KG1 (cell line): ENCODE data around the gene TNS1.

Experiments
- DNase-seq: peaks from one replicate; lab custom pipeline; 2025; lab: John Stamatoyannopoulos, UW

Gene TNS1

DNA sequence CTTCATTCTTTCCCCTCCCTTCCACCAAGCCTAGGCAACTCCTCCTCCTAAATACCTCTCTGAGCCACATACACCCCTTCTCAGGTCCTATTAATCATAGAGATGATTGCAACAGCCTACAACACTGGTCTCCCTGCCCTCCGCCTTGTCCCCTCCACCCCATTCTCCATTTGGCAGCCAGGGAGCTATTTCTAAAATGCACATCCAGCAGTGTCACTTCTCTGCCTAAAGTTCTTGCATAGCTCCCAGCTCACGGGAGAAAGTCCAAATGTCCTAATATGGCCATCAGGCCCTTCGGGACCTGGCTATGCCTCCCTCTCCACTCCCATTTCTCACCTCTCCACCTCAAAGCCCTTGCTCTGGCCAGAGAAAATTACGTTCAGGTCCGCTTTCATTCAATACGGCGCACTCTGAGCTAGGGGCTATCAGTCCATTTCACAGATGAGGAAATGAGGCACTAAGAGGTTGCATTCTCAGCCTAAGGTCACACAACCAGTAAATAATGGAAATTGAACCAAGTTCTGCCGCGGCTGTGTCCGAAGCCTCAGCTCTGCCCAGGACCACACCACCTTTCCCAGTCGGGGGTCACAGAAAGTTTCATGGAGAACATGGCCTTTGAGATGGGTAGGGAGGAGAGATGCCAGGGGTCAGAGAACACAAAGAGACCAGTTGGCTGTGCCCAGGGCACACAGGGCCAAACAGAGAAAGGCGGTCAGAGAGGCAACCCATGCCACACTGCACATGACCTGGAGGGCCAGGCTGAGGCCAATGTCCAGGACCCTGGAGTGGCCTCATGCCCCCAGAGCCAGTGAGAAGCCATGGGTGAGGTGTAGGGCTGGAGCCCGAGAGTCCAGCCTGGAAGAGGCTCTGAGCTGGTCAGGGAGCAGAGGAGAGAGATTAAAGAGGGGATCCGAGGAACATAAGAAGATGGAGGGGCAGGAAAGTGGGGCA is 72.8 kb downstream of the TNS1 start:
- no peak for DNase-seq

GRCh38 chr2:217929272-217929671 is 73.5 kb downstream of the TNS1 start:
- no peak for DNase-seq

DNA sequence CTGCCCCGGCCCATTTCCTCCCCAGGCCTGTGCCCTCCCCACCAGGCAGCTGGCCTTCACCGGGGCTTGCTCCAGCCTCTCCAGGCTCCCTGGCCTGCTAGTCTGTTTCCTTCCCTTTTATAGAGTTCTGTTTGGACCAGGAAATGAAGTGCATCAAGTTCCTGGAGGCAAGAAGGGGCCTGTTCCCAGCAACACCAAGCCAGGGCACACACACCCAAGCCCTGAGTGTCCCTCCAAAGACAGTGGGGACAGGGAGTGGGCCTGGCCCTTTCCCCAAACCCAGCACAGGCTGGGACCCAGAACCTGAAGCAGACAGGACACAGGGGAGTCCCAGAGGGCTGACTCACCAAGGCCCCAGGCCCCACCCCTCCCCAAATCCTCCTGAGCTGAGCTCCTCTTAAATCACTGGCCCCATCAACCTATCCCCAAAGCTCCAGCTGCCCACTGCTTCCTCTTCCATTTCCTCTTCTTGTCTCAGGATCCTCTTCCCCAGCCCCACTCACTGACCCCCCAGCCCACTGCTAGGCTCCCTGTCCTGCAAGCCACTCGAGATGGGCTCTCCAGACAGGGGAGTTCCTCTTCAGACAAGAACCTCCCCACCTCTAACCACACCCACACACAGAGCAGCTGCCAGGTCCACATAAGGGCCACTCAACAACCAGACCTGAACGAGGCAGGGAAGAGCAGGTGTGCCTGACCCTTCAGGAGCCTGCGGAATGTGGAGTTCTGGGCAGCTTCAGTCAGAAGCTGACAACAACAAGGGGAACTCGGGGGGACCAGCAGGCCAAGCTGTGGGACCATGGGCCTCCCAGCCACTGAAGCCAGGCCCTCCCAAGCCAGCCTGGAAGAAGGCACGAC is 74.2 kb downstream of the TNS1 start:
- DNase-seq, result no peak

DNA sequence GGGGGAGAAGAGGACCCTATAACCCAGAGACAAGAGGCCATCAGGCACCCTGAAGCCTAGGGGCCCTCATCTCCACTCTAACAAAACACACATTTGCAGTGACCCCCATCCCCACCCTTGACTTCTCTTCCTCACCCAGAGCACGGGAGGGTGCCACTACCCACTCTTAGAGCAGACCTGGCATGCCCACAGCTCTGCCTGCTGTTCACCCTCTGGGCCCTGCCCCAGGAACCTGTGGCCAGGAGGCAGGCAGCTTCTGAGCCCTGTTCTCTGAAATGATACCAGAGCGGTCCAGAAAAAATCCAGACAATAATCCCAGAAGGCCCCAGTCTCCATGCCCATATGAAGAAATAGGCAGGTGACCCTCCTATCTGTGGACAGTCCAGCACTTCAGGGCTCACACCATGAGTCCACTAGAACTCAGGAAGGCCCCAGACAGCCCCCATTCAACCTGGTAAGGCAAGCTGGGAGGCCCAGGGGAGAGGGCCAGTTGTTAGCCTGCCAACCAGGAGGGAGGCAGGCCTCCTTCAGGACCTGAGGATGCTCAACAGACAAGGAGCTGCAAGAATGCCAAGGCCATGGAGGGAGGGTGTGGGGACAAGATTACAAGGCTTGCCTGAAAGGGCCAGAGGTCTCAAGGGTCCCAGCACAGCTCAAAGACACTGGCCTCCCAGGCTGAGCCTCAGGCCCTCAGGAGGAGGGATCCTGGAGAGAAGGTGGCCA is 75.0 kb downstream of the TNS1 start:
- DNase-seq, result no peak

GRCh38 chr2:217926801-217927200 is 76.0 kb downstream of the TNS1 start:
- no peak for DNase-seq

DNA sequence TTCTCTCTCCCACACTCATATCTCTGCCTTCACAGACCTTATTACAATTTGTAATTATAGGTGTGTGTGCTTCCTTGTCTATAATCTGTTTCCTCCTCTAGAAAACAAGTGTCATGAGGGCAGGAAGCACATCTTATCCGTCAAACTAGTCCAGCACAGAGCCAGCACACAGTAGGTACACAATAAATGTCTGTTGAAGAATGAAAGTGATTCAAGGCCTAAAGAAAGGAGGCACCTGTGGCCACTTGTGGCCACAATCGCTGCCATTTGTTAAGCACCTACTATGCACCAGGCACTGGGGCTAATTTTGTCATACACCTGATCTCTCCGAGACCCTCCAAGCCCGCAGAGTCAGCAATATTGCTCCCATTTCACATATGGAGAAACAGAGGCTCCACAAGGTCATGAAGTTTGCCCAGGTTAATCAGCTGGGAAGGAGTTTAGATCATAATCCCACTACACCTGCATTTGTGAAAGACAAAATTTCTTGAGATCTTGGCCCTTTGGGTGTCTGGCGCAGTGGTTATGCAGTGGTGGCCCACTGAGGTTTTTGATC is 78.4 kb downstream of the TNS1 start:
- DNase-seq, result no peak

GRCh38 chr2:217923007-217923686 is 79.6 kb downstream of the TNS1 start:
- no peak for DNase-seq

GRCh38 chr2:217922101-217923006 is 80.4 kb downstream of the TNS1 start:
- no peak for DNase-seq

DNA sequence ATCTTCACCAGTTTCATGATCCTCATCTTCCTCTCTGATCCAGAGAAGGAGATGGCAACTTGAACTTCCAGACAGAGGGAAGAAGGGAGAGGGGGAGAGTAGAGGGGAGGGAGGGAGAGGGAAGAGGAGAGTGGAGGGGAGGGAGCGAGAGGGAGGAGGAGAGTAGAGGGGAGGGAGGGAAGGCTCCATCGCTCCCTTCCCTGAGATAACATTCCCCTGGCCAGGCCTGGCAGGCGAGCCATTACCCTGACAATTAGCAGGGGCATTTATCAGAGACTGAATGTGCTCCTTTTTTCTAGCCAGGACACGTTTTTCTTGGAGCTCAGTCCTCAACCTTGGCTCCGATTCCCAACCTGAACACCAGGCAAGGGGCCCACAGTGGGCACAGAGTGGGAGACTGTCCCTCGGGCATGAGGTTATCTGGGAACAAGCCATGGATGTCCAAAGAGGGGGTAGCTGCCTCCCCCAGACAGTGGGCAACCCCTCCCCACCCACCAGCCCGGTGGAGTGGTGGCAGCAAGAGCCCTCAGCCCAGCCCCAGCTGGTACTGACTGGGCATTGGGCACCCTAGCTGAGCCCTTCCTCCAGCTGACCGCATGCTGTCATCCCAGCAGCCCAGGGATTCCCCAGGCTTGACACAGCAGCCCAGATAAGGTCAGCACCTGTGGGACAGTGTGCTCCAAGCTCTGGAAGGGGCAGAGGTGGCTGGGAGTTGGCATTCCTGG is 81.8 kb downstream of the TNS1 start:
- DNase-seq, result no peak

DNA sequence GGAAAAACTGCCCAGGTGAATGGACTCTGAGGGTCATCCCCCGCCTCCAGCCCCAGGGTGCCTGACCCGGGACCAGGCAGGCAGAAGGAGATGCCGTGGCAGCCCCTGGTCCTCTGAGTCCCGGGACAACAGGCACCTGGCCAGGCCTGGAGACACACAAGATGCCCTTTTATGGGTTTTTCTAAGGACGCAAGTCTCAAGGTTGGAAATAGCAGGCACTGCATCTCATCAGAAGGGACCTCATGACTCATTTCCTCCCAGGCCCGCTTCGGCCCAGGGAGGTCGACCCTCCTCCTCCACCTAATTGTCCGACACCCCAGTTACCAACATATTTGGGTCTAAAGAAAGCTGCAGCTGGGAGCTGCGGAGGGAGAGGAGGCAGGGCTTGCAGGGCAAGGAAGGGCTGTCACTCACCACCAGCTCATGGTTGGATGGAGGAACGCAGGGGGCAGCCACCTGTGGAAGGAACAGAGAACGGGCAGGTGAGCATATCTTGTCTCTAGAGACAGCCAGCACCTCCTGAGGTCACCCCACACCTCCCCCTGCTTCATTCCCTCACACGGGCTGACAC is 82.9 kb downstream of the TNS1 start:
- DNase-seq, result no peak

DNA sequence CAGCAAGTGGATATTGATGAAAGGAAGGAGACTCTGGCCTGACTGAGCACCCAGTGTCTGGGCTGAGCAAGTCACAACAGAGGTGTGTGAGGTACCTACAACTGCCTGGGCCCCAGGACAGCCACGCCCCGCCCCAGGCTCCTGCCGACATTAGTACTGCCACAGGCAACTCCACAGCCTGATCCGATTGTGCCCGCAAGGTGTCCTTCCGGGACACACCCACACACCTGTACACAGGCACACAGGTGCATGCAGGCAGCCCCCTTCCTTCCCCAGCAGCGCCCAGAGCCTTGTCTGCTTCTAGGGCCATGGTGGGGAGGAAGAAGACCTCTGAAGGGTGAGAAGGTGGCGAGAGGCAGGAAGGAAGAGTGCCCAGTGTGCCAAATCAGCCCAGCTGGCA is 83.6 kb downstream of the TNS1 start:
- DNase-seq, result no peak

GRCh38 chr2:217918308-217919024 is 84.3 kb downstream of the TNS1 start:
- DNase-seq, result no peak

DNA sequence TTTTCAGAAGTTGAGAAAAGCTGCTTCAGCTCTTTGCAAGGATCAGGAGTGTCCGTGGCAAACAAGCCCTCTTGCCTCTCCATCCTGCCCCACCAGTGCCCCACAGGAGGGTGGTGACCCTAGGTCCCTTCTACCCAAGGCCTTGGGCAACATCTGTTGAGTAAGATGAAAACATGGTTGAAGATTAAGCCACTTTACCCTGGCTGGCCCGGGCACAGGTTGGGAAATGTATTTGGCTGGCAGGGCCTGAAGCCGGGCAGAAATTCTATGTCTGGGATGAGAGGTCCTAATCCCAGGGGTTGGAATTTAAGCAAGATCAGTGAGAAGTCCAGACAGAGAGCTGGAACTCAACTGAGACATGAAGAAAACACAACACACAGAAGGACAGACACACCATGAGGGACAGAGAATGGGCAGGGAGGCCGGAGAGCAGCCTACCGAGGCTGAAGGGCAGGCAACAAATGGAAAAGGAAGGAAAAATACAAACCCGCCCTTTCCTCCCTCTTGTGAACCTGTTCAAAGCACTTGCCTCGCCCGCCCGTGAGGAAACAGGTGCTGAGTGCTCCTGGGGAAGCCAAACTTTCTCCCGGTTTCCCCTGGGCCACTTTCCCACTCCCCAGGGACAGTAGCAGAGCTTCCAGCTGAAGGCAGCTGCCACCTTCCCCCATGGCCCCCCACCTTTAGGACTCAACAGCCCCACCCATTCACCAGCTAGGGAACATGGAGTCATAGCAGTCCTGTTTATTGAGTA is 86.1 kb downstream of the TNS1 start:
- DNase-seq, result no peak

- no peak for DNase-seq
Measured at GRCh38 chr2:217915706-217916105, 87.1 kb downstream of the TNS1 start.

DNA sequence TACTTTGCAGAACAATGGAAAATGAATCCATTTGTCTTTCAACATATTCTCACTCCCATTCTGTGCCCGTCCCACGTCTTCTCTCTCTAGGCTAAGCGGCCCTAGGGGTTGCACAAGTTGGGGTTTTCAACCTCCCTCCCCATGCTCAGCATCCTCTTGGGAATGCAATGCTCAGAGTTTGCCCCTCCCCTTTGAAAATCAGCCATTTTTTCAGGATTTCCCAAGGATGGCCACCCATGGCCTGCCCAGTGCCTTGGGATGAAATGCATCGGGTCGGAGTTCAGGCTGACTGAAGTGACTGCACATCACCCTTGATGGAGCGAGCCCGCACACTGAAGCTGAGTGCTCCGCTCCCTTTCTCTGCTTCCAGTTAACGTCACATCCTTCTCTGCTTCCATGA is 87.9 kb downstream of the TNS1 start:
- DNase-seq, result no peak

DNA sequence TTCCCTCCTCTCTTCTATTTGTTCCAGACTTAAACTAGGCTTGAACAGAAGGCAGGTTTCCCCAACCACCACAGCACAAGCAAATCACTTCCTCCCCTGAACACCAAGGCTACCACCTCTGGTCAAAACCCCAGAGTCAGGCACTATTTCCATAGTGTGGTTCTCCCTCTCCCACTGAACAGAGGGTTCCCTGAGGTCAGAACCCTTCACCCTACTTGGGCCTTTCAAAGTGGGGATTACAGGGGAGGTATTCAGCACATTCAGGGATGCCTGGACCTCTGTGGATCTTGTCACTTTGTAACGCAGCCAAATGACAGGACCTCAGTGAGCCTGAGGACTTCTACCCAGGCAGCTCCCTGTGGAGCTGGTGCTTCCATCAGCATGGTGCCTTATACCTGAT is 88.7 kb downstream of the TNS1 start:
- DNase-seq, result no peak

DNA sequence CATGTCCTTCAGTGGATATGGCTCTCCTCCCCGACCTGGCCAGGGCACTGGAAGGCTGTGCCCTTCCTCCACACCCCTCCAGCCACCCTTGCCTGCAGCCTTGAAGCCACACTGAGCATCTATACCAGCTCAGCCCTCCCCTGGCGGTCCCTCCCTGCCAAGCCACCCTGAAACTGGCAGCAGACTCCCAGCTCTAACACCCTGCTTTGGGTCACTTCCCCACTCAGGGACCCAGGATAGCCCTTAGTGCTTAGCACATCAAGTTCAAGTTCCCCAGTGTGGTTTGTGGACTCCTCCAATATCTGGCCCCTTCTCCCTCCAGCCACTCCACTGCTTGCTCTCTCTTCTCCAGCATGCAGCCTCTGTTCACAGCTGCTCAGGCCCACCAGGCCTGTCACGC is 89.4 kb downstream of the TNS1 start:
- DNase-seq, result no peak
